ENCODE measurements around the gene EDAR.

EDAR gene

GRCh38 chr2:108958632-108959341 lies 30.2 kb downstream of the EDAR start:
- Histone ChIP-seq H3K4me3 (replicated peaks; ENCODE audit: low read depth, low read length) (no peak overlapping the region), H3K36me3 (ENCODE audit: control insufficient read depth, insufficient read depth, low read length) (no peaks in the 10 kb centered on the region), H3K27me3 (replicated peaks; ENCODE audit: control insufficient read depth, insufficient read depth, low read length) (no peaks in the 10 kb centered on the region; the same call in 1 of the 2 replicates)
- no peak for TF ChIP-seq CTCF (IDR thresholded peaks at IDR 0.05; ENCODE audit: insufficient read depth, low read length, poor library complexity, severe bottlenecking)
- no peak for DNase-seq (ENCODE audit: extremely low read depth, insufficient read length)

GRCh38 chr2:108958002-108958401 lies 31.0 kb downstream of the EDAR start:
- no peak for DNase-seq (ENCODE audit: extremely low read depth, insufficient read length)
- Histone ChIP-seq H3K27me3 (replicated peaks; ENCODE audit: control insufficient read depth, insufficient read depth, low read length) (no peaks in the 10 kb centered on the region; the same call in 1 of the 2 replicates), H3K36me3 (ENCODE audit: control insufficient read depth, insufficient read depth, low read length) (no peaks in the 10 kb centered on the region), H3K4me3 (replicated peaks; ENCODE audit: low read depth, low read length) (no peak overlapping the region)
- no peak for TF ChIP-seq CTCF (IDR thresholded peaks at IDR 0.05; ENCODE audit: insufficient read depth, low read length, poor library complexity, severe bottlenecking)

GRCh38 chr2:108956375-108956774 lies 32.6 kb downstream of the EDAR start:
- no peaks in the 10 kb centered on the region; the same call in 1 of the 2 replicates for H3K27me3 ChIP-seq (replicated peaks; ENCODE audit: control insufficient read depth, insufficient read depth, low read length)
- no peaks in the 10 kb centered on the region for H3K36me3 ChIP-seq (ENCODE audit: control insufficient read depth, insufficient read depth, low read length)
- no peak overlapping the region for H3K4me3 ChIP-seq (replicated peaks; ENCODE audit: low read depth, low read length)
- DNase-seq (ENCODE audit: extremely low read depth, insufficient read length) = no peak
- no peak for TF ChIP-seq CTCF (IDR thresholded peaks at IDR 0.05; ENCODE audit: insufficient read depth, low read length, poor library complexity, severe bottlenecking)

- no peak for DNase-seq (ENCODE audit: extremely low read depth, insufficient read length)
- Histone ChIP-seq H3K36me3 (ENCODE audit: control insufficient read depth, insufficient read depth, low read length) (no peaks in the 10 kb centered on the region), H3K27me3 (replicated peaks; ENCODE audit: control insufficient read depth, insufficient read depth, low read length) (no peaks in the 10 kb centered on the region), H3K4me3 (replicated peaks; ENCODE audit: low read depth, low read length) (no peak overlapping the region)
- no peak for TF ChIP-seq CTCF (IDR thresholded peaks at IDR 0.05; ENCODE audit: insufficient read depth, low read length, poor library complexity, severe bottlenecking)
These were observed 38.5 kb downstream of the EDAR start for GRCh38 chr2:108950369-108951135.

GRCh38 chr2:108949316-108950239 lies 39.4 kb downstream of the EDAR start:
- Histone ChIP-seq H3K27me3 (replicated peaks; ENCODE audit: control insufficient read depth, insufficient read depth, low read length) (no peaks in the 10 kb centered on the region), H3K4me3 (replicated peaks; ENCODE audit: low read depth, low read length) (no peak overlapping the region), H3K36me3 (ENCODE audit: control insufficient read depth, insufficient read depth, low read length) (no peaks in the 10 kb centered on the region)
- no peak for TF ChIP-seq CTCF (IDR thresholded peaks at IDR 0.05; ENCODE audit: insufficient read depth, low read length, poor library complexity, severe bottlenecking)
- no peak for DNase-seq (ENCODE audit: extremely low read depth, insufficient read length)

All from GM06990 (cell line).